RWPE1 (cell line): ENCODE measurements around the gene MUC20.
"Not testable (repeated sequence)": the region's sequence is repeated elsewhere in the genome, so short reads cannot be mapped to it uniquely, and the experiment has no call there.

Source experiments
- CTCF ChIA-PET: fragments of 350-600 bp; sonication (Branson Sonifier 250); formaldehyde crosslinking; extraction: SDS; loops from one replicate; lab custom pipeline; 2021; lab: Yijun Ruan, JAX
- POLR2A ChIA-PET: fragments of 400-600 bp; formaldehyde crosslinking; extraction: SDS; loops from one replicate; lab custom pipeline; 2020; ENCODE audit warnings: antibody characterized with exemption; ENCODE audit not compliant: low non-redundant PET; lab: Yijun Ruan, JAX
- DNase-seq: peaks from one replicate; pipeline ENCODE4 v3.0.0; 2012; ENCODE audit warnings: low spot score
- H3K27ac ChIP-seq: fragments of 450-650 bp; 2 replicates; pipeline ENCODE4 v1.5.1; 2017

Gene MUC20

DNA sequence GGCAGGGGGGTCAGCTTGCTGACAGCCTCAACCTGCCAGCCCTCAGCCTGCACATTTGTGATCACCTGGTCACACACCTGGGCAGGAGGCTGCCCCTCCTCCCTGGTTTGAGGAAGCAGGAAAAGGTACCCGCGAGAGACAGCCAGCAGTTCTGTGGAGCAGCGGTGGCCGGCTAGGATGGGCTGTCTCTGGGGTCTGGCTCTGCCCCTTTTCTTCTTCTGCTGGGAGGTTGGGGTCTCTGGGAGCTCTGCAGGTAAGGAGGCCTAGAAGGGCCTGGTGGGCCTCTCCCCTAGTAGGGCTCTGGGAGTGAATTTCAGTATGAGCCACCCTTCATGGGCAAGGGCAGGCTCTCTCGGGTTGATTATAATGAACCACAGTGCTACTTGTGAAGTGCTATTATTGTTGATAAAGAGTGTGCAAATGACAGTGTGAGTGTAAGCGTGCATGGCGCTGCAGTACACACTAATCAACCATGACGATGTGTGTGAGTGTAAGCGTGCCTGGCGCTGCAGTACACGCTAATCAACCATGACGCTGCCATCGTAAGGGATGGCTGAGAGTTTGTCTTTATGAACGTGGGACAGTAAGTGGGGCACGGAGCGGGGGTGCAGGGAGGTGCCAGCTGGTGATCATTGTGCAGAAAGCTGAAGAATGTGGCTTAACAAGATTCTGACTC, at the start of gene MUC20:
Gene MUC20 (plus strand): TSS at position 148 of the 676 bp plus-strand sequence. CDS start 30 bp downstream, at position 178.
- POLR2A ChIA-PET, result interaction anchor here (0.6 kb wide), 1 partner anchor 198 kb away, joined by 4 read pairs; no protein-coding TSS in a partner anchor
- DNase-seq, CTCF ChIA-PET: not testable (repeated sequence)

GRCh38 chr3:195671283-195671682, 49.5 kb upstream of the MUC20 start:
- DNase-seq, CTCF ChIA-PET, H3K27ac ChIP-seq, POLR2A ChIA-PET: not testable (repeated sequence)

More for the DNA sequence above, at the start of gene MUC20:
- H3K27ac ChIP-seq, result not testable (repeated sequence)

- POLR2A ChIA-PET, CTCF ChIA-PET, H3K27ac ChIP-seq, DNase-seq: not testable (repeated sequence)
Measured at GRCh38 chr3:195673711-195674110, 47.1 kb upstream of the MUC20 start.

DNA sequence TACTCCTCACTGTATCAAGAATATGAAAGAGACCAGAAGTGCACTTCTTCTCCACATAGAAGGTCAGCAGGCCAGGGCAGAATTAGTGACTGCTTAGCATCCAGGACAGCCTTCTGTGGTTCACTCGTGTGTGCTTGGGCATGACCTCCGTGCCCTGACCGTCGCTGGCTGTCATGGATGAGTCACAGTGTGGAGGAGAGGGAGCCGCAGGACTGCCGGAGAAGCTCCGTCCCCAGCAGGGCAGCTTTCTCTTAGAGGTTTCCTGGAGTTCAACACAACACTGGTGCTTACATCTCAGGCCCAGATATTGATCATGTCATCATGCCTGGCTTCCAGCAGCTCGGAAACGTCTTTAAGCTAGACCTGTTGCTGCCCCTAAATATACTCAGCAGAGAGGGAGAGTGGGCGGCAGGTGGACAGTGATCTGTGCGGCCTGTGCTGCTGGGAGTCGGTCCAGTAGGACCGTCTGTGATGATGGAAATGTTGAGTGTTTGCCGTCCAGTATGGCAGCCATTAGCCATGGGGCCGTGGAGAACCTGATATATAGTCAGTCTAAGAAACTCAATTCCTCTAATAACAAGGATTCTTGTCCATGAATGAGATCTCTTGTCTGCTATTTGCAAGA, 42.3 kb upstream of the MUC20 start:
- CTCF ChIA-PET, H3K27ac ChIP-seq, DNase-seq, POLR2A ChIA-PET: not testable (repeated sequence)

- H3K27ac ChIP-seq, DNase-seq, POLR2A ChIA-PET, CTCF ChIA-PET: not testable (repeated sequence)
Measured at GRCh38 chr3:195680690-195681089, 40.1 kb upstream of the MUC20 start.

DNA sequence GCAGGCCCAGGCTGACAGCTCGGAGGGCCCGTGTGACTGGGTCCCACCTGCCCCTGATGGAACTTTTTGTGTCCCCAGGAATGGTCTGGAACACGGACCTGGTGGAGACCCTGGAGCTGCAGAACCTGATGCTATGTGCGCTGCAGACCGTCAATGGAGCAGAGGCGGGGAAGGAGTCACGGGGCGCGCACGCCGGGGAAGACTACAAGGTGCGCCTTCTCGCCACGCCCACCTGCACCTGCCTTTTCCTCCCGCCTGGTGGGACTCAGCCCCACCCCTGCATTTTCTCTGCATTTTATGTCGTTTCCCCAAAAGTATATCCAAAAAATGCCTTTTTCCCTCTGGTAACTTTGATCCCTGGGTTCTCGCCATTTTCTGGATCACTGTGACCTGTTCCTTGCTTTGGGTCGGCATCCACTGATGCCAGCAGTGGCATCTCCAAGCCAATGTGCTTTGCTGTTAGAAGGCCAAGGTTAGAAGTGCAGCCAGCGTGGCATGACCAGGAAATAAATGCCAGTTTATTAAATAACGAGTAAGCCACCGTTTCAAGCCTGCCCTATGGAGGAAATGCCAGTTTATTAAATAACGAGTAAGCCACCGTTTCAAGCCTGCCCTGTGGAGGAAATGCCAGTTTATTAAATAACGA, 39.2 kb upstream of the MUC20 start:
- CTCF ChIA-PET, H3K27ac ChIP-seq, DNase-seq, POLR2A ChIA-PET: not testable (repeated sequence)

- POLR2A ChIA-PET, CTCF ChIA-PET, DNase-seq, H3K27ac ChIP-seq: not testable (repeated sequence)
Measured at GRCh38 chr3:195682104-195682742, 38.6 kb upstream of the MUC20 start.

DNA sequence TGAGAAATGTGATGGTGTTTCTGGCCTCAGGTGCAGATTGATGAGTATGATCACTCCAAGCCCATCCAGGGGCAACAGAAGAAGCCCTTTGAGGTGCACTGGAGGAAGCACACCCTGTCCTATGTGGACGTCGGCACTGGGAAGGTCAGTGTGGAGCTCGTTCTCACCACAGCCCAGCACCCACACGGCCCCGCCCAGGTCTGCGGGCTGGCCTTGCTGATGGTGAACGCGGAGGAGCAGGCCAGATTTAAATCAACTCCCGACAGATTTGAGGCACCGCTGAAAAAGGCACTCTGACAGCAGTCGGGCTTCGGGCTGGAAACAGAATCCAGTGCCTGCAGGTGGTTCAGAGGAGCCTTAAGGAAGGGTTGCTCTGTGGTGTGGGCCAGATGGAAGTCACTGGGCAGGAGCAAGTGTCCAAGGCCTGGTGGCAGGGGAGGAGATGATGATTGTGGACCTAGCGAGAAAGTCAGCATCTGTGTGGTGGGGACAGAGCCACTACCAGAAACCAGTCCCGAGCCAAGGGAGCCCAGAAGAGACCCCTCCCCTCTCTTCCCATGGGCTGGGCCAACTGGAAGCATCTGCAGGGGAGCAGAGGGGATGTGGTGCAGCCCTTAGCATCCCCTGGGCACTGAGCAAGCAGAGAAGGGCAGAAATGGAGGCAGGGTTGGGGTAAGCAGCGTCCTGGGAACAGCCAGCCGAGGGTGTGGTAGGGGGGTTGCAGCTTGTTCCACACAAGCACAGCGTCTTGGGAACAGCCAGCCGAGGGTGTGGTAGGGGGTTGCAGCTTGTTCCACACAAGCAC, 36.9 kb upstream of the MUC20 start:
- not testable (repeated sequence) for DNase-seq
- H3K27ac ChIP-seq, result peak overlapping the region; percentile 34; the same call in 1 of the 2 replicates

GRCh38 chr3:195684527-195685257, 36.1 kb upstream of the MUC20 start:
- POLR2A ChIA-PET, CTCF ChIA-PET, DNase-seq: not testable (repeated sequence)
- H3K27ac ChIP-seq, result peak overlapping the region; percentile 34; the same call in 1 of the 2 replicates

More for the DNA sequence above, 36.9 kb upstream of the MUC20 start:
- POLR2A ChIA-PET, CTCF ChIA-PET: not testable (repeated sequence)

DNA sequence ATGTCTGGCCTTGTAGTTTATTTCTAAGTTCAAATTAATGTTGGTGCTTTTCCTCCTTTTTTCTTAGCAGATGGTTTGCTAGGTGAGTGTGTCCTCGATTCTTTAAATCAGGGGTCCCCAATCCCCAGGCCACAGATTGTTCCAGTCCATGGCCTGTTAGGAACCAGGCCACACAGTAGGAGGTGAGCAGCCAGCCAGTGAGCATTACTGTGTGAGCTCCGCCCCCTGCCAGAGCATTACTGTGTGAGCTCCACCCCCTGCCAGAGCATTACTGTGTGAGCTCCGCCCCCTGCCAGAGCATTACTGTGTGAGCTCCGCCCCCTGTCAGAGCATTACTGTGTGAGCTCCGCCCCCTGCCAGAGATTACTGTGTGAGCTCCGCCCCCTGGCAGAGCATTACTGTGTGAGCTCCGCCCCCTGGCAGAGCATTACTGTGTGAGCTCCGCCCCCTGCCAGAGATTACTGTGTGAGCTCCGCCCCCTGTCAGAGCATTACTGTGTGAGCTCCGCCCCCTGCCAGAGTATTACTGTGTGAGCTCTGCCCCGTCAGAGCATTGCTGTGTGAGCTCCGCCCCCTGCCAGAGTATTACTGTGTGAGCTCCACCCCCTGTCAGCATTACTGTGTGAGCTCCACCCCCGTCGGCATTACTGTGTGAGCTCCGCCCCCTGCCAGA, 34.1 kb upstream of the MUC20 start:
- CTCF ChIA-PET, DNase-seq, H3K27ac ChIP-seq: not testable (repeated sequence)
- POLR2A ChIA-PET, result interaction anchor here (0.6 kb wide), 1 partner anchor 865 kb away, joined by 6 read pairs; no protein-coding TSS in a partner anchor

DNA sequence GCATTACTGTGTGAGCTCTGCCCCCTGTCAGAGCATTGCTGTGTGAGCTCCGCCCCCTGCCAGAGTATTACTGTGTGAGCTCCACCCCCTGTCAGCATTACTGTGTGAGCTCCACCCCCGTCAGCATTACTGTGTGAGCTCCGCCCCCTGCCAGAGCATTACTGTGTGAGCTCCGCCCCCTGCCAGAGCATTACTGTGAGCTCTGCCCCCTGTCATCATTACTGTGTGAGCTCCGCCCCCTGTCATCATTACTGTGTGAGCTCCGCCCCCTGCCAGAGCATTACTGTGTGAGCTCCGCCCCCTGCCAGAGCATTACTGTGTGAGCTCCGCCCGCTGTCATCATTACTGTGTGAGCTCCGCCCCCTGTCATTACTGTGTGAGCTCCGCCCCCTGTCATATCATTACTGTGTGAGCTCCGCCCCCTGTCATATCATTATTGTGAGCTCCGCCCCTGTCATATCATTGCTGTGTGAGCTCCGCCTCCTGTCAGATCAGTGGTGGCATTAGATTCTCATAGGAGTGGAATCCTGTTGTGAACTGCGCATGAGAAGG, 33.5 kb upstream of the MUC20 start:
- POLR2A ChIA-PET, result interaction anchor here (0.6 kb wide), 1 partner anchor 866 kb away, joined by 6 read pairs; no protein-coding TSS in a partner anchor
- CTCF ChIA-PET, H3K27ac ChIP-seq: not testable (repeated sequence)

GRCh38 chr3:195688471-195689183, 32.2 kb upstream of the MUC20 start:
- CTCF ChIA-PET, result interaction anchor here (0.5 kb wide), 1 partner anchor 247 kb away, joined by 3 read pairs; no protein-coding TSS in a partner anchor
- POLR2A ChIA-PET, H3K27ac ChIP-seq, DNase-seq: not testable (repeated sequence)

More for the DNA sequence above, 33.5 kb upstream of the MUC20 start:
- DNase-seq, result peak; percentile 34

DNA sequence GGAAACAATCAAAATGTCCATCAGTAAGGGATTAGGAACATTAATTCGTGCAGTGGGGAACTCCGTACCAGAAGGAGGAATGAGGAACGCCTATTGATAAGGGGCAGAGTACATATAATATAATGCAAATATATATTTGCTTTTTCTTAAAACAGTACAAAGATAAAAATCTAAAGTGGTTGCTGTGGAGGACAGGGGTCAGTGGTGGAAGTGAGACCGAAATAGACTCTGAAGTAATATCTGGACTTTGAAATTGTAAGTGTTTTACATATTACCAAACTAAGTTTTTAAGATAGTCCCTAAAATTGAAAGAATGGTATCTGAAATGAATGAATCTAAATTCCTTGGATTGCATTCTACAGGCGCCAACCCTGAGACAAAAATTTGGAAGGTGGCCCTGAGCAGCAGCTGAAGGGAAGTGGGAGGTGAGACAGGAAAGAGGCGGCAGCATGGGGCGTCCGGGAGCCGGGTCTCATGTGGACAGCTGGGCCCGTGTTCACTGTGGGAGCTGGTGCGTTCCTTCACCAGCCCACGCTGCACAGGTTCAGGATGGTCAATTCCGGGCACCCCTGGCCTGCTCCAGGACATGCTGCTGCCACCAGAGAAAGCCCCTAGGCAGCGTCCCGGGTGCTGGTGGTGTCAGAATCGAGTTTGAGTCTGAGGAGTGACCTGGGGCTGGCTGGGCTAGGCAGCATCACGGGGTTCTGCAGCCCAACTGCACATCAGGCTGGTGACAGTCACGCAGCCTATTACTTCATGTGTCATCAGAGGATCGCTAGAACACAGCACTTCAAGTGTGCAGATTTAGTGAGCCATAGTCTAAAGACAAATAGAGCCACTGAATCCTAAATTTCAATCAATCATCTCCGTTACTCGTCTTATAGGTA, 31.4 kb upstream of the MUC20 start:
- POLR2A ChIA-PET, DNase-seq, H3K27ac ChIP-seq, CTCF ChIA-PET: not testable (repeated sequence)
